HUDEP-2 (cell line): ENCODE results near the gene CMKLR1.

Experiments used
- DNase-seq, 76 experiments: peaks; one replicate each; lab custom pipeline; 2025; ENCODE audit not compliant: unreplicated experiment in 76 of 76; lab: John Stamatoyannopoulos, UW

Gene CMKLR1

GRCh38 chr12:108238474-108238873 lies 100.6 kb downstream of the CMKLR1 start:
- no peak for DNase-seq
